ENCODE measurements around the gene LAMA2. TPM values are rescaled to one million over a fixed set of nuclear protein-coding genes. Genes with fewer than 3 reads are reported as not detected.

Gene LAMA2
- total RNA-seq, 2 experiments from 2014 or later, result 0.26 TPM; not detected in 1

DNA sequence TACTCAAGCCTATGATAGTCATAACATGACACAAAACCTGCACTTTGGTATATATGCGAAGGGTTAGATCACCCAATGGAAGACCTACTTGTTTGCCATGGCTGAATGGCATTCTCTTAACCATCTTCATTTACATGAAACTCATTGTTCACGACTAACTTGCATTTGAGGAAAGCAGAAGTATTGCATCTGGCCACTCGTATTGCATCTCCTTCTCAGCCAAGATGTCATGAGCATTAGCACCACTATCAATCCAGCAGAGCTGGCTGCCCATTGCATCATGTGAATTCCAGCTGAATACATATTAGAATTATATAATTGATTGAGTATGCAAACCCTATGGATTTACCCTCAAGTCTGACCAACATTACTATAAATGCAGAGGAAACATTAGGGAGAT, 390.2 kb downstream of the LAMA2 start:
- POLR2A ChIA-PET, result no interaction called here
- Mint-ChIP-seq H3K4me3 (no peak overlapping the region), H3K9me3 (ENCODE audit: insufficient read depth) (no peaks in the 10 kb centered on the region), H3K27ac (no peak overlapping the region), H3K36me3 (ENCODE audit: low read depth) (no peaks in the 10 kb centered on the region), H3K4me1 (ENCODE audit: low read depth) (no peaks in the 10 kb centered on the region), H3K27me3 (ENCODE audit: low read depth) (peaks cover 8% of the 10 kb centered on the region)
- ATAC-seq (no peak), DNase-seq (no peak)
- CTCF ChIA-PET, result no interaction called here

DNA sequence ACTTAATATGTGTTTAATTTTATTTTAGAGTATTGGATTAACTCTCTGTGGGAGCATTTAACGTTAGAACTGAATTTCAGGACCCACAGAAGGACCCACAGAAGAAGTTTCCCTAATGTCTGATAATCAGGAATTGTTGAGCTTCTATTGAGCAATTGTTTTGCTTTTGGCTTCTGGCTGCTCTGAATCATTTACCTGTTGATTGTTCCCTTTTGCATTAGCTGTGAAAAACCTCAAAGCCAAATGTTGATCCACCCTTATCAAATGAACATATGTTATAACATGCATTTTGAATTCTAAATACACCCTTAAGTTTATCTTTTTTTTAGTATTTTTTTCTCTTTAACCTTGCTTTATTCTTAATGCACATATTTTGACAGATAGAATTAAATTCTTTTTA, 393.5 kb downstream of the LAMA2 start:
- ATAC-seq (no peak), DNase-seq (no peak)
- Mint-ChIP-seq H3K9me3 (ENCODE audit: insufficient read depth) (no peaks in the 10 kb centered on the region), H3K27me3 (ENCODE audit: low read depth) (peaks cover 7% of the 10 kb centered on the region), H3K27ac (no peak overlapping the region), H3K4me1 (ENCODE audit: low read depth) (peaks cover 15% of the 10 kb centered on the region), H3K36me3 (ENCODE audit: low read depth) (no peaks in the 10 kb centered on the region), H3K4me3 (no peak overlapping the region)
- ChIA-PET POLR2A (no interaction called here), CTCF (interaction anchor here (1.4 kb wide), 1 partner anchor 24 kb away, joined by 4 read pairs; no protein-coding TSS in a partner anchor)

DNA sequence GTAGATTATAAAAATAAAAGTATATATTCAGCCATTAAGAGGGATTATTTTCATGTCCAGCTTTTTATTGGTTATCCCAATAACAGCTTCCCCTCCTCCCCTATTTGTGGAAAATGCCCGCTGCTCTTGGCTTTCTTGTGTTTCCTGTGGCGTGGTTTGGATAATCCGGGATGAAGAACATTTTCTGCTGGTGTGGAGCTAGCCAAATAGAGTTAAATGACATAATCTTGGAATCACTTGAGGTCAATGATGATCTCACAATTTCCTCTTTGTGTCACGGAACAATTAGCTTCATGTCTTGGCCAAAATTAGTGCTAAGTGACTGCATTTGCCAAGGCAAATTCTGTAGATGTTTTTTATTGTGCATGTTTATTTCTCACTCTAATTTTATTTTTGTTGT, 394.0 kb downstream of the LAMA2 start:
- peaks cover 7% of the 10 kb centered on the region for H3K27me3 Mint-ChIP-seq (ENCODE audit: low read depth)
- no peaks in the 10 kb centered on the region for H3K9me3 Mint-ChIP-seq (ENCODE audit: insufficient read depth)
- H3K4me3 Mint-ChIP-seq, result no peak overlapping the region
- ATAC-seq (no peak), DNase-seq (no peak)
- POLR2A ChIA-PET, result no interaction called here
- no peak overlapping the region for H3K27ac Mint-ChIP-seq
- peaks cover 15% of the 10 kb centered on the region for H3K4me1 Mint-ChIP-seq (ENCODE audit: low read depth)
- no peaks in the 10 kb centered on the region for H3K36me3 Mint-ChIP-seq (ENCODE audit: low read depth)
- CTCF ChIA-PET, result interaction anchor here (1.2 to 1.4 kb wide), 2 partner anchors 12 to 24 kb away, joined by 3 to 4 read pairs; no protein-coding TSS in a partner anchor

DNA sequence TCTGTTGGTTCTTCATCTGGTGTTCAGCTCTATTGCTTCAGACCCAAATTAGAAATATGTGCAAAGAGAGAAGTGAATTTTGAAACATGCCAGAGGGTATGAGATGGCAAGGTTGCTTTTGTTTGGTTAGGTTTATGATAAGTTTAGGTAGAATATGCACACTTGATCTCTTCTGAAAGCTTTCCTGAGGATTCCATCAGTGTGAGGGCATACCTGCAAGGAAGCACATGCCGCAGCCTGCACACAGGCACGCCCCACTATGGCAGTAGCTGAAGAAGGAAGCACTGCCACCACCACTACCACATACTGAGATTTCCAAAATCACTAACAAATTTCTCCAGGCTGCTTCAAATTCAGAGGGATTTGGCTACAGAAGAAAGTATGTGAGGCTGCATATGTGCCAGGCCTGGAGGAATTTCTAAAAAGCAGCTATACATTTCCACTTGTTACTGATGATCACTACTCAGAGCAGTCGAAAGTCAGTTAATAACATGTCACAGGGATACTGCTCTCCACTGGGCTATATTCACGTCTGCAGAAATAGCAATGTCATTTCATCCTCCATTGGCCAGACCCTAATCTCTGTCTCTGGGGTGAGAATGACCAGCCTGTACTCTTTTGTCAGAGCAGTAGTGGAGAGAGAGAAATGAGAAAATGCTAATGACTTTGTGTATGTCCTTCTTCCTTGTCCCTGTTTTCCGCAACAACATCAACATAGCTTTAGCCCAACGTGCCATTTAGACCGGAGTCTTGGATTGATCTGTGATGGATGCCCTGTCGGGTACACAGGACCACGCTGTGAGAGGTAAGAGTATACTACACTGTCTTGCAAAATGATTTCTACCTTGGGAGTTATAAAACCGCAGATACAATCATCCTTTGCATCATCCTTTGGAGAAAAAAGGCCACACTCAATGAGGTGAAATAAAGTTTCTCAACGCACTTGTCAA, 396.7 kb downstream of the LAMA2 start:
- ChIA-PET POLR2A (no interaction called here), CTCF (no interaction called here)
- Mint-ChIP-seq H3K27ac (no peak overlapping the region), H3K36me3 (ENCODE audit: low read depth) (no peaks in the 10 kb centered on the region), H3K27me3 (ENCODE audit: low read depth) (peaks cover 7% of the 10 kb centered on the region), H3K4me3 (no peak overlapping the region), H3K4me1 (ENCODE audit: low read depth) (peaks cover 15% of the 10 kb centered on the region), H3K9me3 (ENCODE audit: insufficient read depth) (no peaks in the 10 kb centered on the region)
- DNase-seq (no peak), ATAC-seq (no peak)

DNA sequence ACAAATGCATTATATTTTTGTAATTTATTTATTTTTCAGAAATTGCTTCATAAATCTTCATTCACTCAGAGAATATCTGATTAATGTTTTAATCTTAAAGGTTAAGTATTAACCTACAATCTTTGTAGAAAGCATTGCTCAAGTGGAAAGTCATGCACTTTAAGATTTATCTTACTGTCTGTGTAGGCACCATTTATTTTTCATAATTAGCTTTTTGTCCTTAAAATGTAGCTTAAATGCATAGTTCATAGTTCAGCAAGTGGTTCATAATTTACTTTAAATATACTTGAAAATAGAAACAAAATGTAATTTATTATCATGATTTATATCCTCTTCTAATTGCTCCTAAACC, 397.3 kb downstream of the LAMA2 start:
- Mint-ChIP-seq H3K27me3 (ENCODE audit: low read depth) (peaks cover 7% of the 10 kb centered on the region), H3K9me3 (ENCODE audit: insufficient read depth) (no peaks in the 10 kb centered on the region), H3K27ac (no peak overlapping the region), H3K4me3 (no peak overlapping the region), H3K4me1 (ENCODE audit: low read depth) (peaks cover 15% of the 10 kb centered on the region), H3K36me3 (ENCODE audit: low read depth) (no peaks in the 10 kb centered on the region)
- CTCF ChIA-PET, result interaction anchor here (0.6 to 0.8 kb wide), 2 partner anchors 28 to 896 kb away, joined by 3 read pairs; no protein-coding TSS in a partner anchor
- ATAC-seq, result no peak
- POLR2A ChIA-PET, result no interaction called here
- no peak for DNase-seq

DNA sequence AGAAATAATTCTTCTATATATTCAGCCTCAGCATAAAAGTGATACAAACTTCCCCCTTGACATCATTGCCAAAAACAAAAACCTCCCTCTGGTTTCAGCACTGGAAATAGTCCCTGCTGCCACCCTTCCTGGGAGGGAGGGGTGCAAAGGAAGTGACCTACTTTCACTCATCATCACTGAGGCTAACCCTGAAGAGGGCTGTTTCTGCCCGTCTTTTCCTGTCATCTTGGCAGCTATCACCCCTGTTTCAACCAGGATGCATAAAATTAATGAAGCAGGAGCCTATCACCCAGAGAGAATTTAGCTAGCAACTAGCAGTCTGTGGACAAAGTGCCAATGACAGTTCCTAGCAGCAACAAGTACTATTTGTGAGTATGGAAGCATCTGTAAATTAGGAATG, 397.8 kb downstream of the LAMA2 start:
- H3K9me3 Mint-ChIP-seq (ENCODE audit: insufficient read depth), result no peaks in the 10 kb centered on the region
- POLR2A ChIA-PET, result no interaction called here
- peak; percentile 79 for ATAC-seq
- peak overlapping the region; percentile 15 for H3K4me3 Mint-ChIP-seq
- no peak overlapping the region for H3K27ac Mint-ChIP-seq
- CTCF ChIA-PET, result interaction anchor here (0.6 to 0.8 kb wide), 2 partner anchors 29 to 897 kb away, joined by 3 read pairs; no protein-coding TSS in a partner anchor
- peaks cover 15% of the 10 kb centered on the region for H3K4me1 Mint-ChIP-seq (ENCODE audit: low read depth)
- peaks cover 7% of the 10 kb centered on the region for H3K27me3 Mint-ChIP-seq (ENCODE audit: low read depth)
- peak; percentile 52 for DNase-seq
- no peaks in the 10 kb centered on the region for H3K36me3 Mint-ChIP-seq (ENCODE audit: low read depth)

DNA sequence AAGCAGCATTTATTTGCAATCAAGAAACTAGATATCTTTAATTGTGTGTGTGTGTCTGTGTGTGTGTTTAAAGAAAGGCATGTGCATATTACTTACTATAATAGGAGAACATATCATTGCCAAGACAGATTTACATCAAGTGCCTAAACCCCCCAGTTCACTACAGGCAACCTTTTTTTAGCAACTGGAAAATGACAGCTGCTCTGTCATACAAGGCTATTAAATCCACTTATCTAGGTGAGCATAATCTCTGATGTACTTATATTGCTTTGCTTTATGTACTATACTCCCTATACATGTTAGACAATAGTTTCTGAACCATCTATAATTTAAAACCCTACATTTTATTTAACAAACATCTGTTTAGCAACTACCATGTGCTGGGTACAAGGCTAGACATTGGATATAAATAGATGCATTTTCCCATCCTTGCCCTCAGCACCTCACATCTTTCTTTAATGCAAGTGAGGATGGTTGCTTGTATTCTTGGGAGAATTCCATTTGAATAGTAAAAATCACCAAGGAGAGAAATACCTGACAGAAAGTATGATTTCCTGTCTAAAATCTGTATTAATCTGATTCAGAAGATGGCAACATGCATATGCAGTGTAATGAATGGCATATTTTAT, 398.3 kb downstream of the LAMA2 start:
- ChIA-PET CTCF (interaction anchor here (0.8 kb wide), 1 partner anchor 29 kb away, joined by 3 read pairs; no protein-coding TSS in a partner anchor), POLR2A (no interaction called here)
- H3K27ac Mint-ChIP-seq, result no peak overlapping the region
- peaks cover 4% of the 10 kb centered on the region for H3K27me3 Mint-ChIP-seq (ENCODE audit: low read depth)
- no peaks in the 10 kb centered on the region for H3K36me3 Mint-ChIP-seq (ENCODE audit: low read depth)
- H3K4me1 Mint-ChIP-seq (ENCODE audit: low read depth), result peaks cover 15% of the 10 kb centered on the region
- no peak overlapping the region for H3K4me3 Mint-ChIP-seq
- no peaks in the 10 kb centered on the region for H3K9me3 Mint-ChIP-seq (ENCODE audit: insufficient read depth)
- no peak for ATAC-seq
- no peak for DNase-seq

DNA sequence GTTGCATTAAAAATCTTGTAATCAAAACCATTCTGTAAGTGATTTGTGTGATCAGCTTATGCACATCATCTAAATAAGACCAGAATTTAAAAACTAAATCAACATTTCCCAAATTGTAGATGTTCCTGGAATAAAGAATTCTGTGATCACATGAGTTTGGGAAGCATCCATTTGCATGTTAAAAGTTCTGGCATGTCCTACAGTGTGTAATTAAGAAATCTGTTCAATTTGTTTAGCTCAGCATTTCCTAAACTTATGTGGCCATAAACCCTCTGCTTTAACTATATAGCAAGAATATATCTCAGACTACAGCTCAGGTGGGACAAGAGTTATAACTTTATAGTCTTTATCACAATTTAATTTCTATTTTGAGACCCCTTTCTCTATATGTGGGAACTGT, 399.1 kb downstream of the LAMA2 start:
- peaks cover 2% of the 10 kb centered on the region for H3K27me3 Mint-ChIP-seq (ENCODE audit: low read depth)
- ATAC-seq (no peak), DNase-seq (no peak)
- H3K27ac Mint-ChIP-seq, result no peak overlapping the region
- ChIA-PET POLR2A (no interaction called here), CTCF (no interaction called here)
- no peaks in the 10 kb centered on the region for H3K9me3 Mint-ChIP-seq (ENCODE audit: insufficient read depth)
- no peaks in the 10 kb centered on the region for H3K36me3 Mint-ChIP-seq (ENCODE audit: low read depth)
- H3K4me1 Mint-ChIP-seq (ENCODE audit: low read depth), result peaks cover 15% of the 10 kb centered on the region
- no peak overlapping the region for H3K4me3 Mint-ChIP-seq

DNA sequence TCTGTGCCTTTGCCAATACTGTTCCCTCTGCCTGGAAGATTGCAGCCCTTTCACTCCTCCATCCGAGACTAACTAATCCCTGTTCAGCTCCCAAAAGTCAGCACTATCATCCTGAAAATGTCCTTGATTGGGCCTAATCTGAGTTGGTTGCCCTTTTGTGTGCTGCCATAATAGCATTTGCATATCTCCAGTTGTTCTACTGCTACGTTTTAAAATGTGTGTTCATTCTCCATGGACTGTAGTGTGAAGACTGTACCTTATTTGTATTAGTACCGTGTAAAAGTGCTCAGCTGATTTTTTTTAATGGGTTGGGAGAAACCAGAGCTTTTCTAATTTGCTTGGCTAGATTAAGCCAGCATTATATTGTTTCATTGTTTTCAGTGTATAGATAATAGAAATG, 401.3 kb downstream of the LAMA2 start:
- Mint-ChIP-seq H3K27me3 (ENCODE audit: low read depth) (no peaks in the 10 kb centered on the region), H3K36me3 (ENCODE audit: low read depth) (no peaks in the 10 kb centered on the region), H3K4me3 (no peak overlapping the region), H3K27ac (no peak overlapping the region), H3K4me1 (ENCODE audit: low read depth) (peaks cover 15% of the 10 kb centered on the region), H3K9me3 (ENCODE audit: insufficient read depth) (no peaks in the 10 kb centered on the region)
- ChIA-PET CTCF (no interaction called here), POLR2A (no interaction called here)
- DNase-seq (no peak), ATAC-seq (no peak)

DNA sequence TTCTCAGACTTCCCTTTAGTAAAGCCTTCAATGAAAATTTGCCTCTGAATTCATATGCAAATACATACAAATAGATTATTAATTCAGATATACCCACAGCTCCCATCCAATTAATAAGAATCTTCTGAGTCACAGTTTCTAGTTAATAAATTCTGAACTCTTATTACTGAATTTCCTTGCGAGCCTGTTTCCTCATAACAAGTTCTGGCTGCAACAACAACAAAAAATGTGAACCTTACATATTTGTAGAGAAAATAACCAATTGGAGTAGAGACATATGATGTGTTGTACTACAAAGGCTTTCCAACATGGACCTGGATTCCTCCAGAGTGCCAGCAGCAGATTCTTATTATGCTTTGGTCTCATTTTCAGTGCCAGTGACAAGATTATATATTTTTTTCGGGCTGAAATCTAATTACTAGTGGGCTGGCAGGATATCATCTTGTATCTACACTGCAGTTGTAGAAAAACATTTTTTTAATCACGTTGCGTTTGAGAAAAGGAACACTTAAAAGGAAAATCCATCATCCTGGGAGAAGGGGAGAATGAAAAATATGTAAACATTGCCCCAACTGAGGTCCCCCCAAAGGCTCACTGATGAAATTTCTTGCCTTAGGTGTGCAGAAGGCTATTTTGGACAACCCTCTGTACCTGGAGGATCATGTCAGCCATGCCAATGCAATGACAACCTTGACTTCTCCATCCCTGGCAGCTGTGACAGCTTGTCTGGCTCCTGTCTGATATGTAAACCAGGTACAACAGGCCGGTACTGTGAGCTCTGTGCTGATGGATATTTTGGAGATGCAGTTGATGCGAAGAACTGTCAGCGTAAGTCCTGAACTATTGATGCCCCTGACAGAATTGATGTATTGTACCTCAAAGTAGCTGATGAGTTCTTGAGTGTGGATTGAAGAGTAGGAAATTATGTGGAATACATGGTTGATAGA, 404.6 kb downstream of the LAMA2 start:
- ChIA-PET CTCF (no interaction called here), POLR2A (no interaction called here)
- Mint-ChIP-seq H3K27me3 (ENCODE audit: low read depth) (no peaks in the 10 kb centered on the region), H3K27ac (no peak overlapping the region), H3K36me3 (ENCODE audit: low read depth) (no peaks in the 10 kb centered on the region), H3K4me3 (no peak overlapping the region), H3K4me1 (ENCODE audit: low read depth) (no peaks in the 10 kb centered on the region), H3K9me3 (ENCODE audit: insufficient read depth) (no peaks in the 10 kb centered on the region)
- DNase-seq (no peak), ATAC-seq (no peak)

DNA sequence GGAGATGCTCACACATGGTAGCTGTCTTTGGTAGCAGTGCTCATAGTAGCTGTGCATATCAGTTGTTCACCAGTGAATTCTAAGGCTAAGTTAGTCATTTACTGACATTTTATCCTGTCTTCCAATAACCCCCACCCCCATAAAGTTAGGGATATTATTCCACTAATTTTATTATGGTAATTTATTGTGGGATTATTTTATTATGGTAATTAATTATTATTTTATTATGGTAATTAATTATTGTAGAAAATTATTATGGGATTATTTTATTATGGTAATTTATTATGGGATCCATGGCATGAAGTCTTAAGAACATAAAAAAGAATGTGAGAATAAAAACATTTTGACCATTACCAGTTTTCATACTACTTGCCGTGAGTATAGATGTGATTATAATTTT, 406.5 kb downstream of the LAMA2 start:
- Mint-ChIP-seq H3K4me1 (ENCODE audit: low read depth) (no peaks in the 10 kb centered on the region), H3K27me3 (ENCODE audit: low read depth) (no peaks in the 10 kb centered on the region), H3K9me3 (ENCODE audit: insufficient read depth) (no peaks in the 10 kb centered on the region), H3K27ac (no peak overlapping the region), H3K4me3 (no peak overlapping the region), H3K36me3 (ENCODE audit: low read depth) (no peaks in the 10 kb centered on the region)
- no peak for DNase-seq
- CTCF ChIA-PET, result interaction anchor here (1.0 kb wide), 1 partner anchor 12 kb away, joined by 3 read pairs; no protein-coding TSS in a partner anchor
- ATAC-seq, result no peak
- POLR2A ChIA-PET, result no interaction called here

All from activated CD8-positive, alpha-beta T cell treated with anti-CD3 and anti-CD28 coated beads, Interleukin-2, amount 10 ng/mL, durations not matched to agents 7 days and 5 days (primary cell).